ENCODE results near the gene RBM24.

GRCh38 chr6:17267566-17267965, 13.6 kb upstream of the RBM24 start:
- no peak for TF ChIP-seq DPF2 (IDR thresholded peaks at IDR 0.05)
- TF ChIP-seq EP300 (IDR thresholded peaks at IDR 0.05; ENCODE audit: low read length), result no peak
- TF ChIP-seq SMAD1 (IDR thresholded peaks at IDR 0.05; ENCODE audit: low read depth, low read length, partially characterized antibody), result no peak
- no peak for TF ChIP-seq TAF1 (IDR thresholded peaks at IDR 0.05; ENCODE audit: control insufficient read depth, extremely low read depth, insufficient read depth, low read length, severe bottlenecking)
- TF ChIP-seq ELF4 (CRISPR knock-in tag; IDR thresholded peaks at IDR 0.05), result no peak
- no peak for TF ChIP-seq SRF (CRISPR knock-in tag; IDR thresholded peaks at IDR 0.05)
- TF ChIP-seq EZH2 (IDR thresholded peaks at IDR 0.05; ENCODE audit: borderline replicate concordance, low read depth, low read length), result no peak
- no peak for TF ChIP-seq ARID3A (IDR thresholded peaks at IDR 0.05; ENCODE audit: borderline replicate concordance, low read depth, low read length)
- TF ChIP-seq YY1 (IDR thresholded peaks at IDR 0.05; ENCODE audit: borderline replicate concordance in 1 of 3, control insufficient read depth in 1 of 3, extremely low read depth in 1 of 3, insufficient read depth in 3 of 3, insufficient read length in 1 of 3, insufficient replicate concordance in 2 of 3, low read depth in 1 of 3, low read length in 2 of 3), result no peak
- TF ChIP-seq TFE3 (CRISPR knock-in tag; IDR thresholded peaks at IDR 0.05), result no peak
- TF ChIP-seq ARID2 (IDR thresholded peaks at IDR 0.05), result no peak
- no peak for TF ChIP-seq CEBPB (tag; IDR thresholded peaks at IDR 0.05)
- no peak for TF ChIP-seq ETS1 (conservative IDR thresholded peaks at IDR 0.05; ENCODE audit: control insufficient read depth, low read depth, low read length)
